Lower leg skin (tissue), 3 donors: Measurements from ENCODE around the gene PTHLH.

Experiments
- CTCF ChIP-seq, 3 donors: fragments of 450-650 bp; IDR thresholded peaks; one replicate each; pipeline ENCODE4 v1.5.1; 2016; ENCODE audit warnings: antibody characterized with exemption in 3 of 3, mild to moderate bottlenecking in 3 of 3, moderate library complexity in 2 of 3
- POLR2A ChIP-seq, 2 donors: fragments of 450-650 bp; IDR thresholded peaks; one replicate each; pipeline ENCODE4 v1.6.1; 2016 to 2017; ENCODE audit warnings: antibody characterized with exemption in 2 of 2, mild to moderate bottlenecking in 1 of 2, moderate library complexity in 1 of 2

DNA sequence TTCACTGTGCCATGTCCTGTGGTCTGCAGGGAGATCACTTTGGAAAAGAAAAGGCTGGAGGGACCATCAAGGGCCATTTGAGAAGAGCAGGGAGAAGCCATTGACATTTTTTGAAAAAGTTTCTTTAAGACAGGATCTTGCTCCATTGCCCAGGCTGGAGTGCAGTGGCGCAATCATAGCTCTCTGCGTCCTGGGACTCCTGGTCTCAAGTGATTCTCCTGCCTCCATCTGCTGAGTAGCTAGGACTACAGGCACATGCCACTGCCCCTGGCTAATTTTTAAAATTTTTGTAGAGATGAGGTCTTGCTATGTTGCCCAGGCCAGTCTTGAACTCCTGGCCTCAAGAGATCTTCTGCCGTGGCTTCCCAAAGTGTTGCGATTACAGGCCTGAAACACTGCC is 32.3 kb downstream of the PTHLH start:
- no peak for TF ChIP-seq CTCF (IDR thresholded peaks at IDR 0.05)
- no peak for TF ChIP-seq POLR2A (IDR thresholded peaks at IDR 0.05)
